Testis (tissue), 3 donors: Measurements from ENCODE around the gene SLC9A1. TPM values are rescaled to one million over a fixed set of nuclear protein-coding genes. Genes with fewer than 3 reads are reported as not detected.

Source experiments
- DNase-seq: peaks from one replicate; pipeline ENCODE4 v3.0.0-alpha.2; 2019
- H3K27ac ChIP-seq, 2 donors: fragments of 200-600 bp; sonication (generic); one replicate each; pipeline ENCODE4 v1.5.1; 2019
- H3K27me3 ChIP-seq: fragments of 200-600 bp; sonication (generic); one replicate; pipeline ENCODE4 v1.5.1; 2019
- H3K36me3 ChIP-seq: fragments of 200-600 bp; sonication (generic); one replicate; pipeline ENCODE4 v1.5.1; 2017; ENCODE audit warnings: low read depth; ENCODE audit errors: missing control alignments
- H3K4me1 ChIP-seq: fragments of 200-600 bp; sonication (generic); one replicate; pipeline ENCODE4 v1.5.1; 2019
- H3K4me3 ChIP-seq, 2 donors: fragments of 200-600 bp; sonication (generic); one replicate each; pipeline ENCODE4 v1.5.1; 2017 to 2019
- H3K9me3 ChIP-seq: fragments of 200-600 bp; sonication (generic); one replicate; pipeline ENCODE4 v1.5.1; 2017
- CTCF ChIP-seq, 3 experiments: fragments of 450-650 bp in 2 of 3; fragments of 200-600 bp in 1 of 3; sonication (generic) in 1 of 3; IDR thresholded peaks; one replicate each; pipeline ENCODE4 v1.5.1; 2016 to 2019; ENCODE audit warnings: antibody characterized with exemption in 3 of 3, mild to moderate bottlenecking in 2 of 3, moderate library complexity in 1 of 3
- POLR2A ChIP-seq: fragments of 450-650 bp; IDR thresholded peaks from one replicate; pipeline ENCODE4 v1.6.1; 2017; ENCODE audit warnings: antibody characterized with exemption, mild to moderate bottlenecking, moderate library complexity
- WGBS, 2 donors: methylation state at CpG; one replicate each; pipeline ENCODE4 v1.1.5; 2018; 5-methylcytosine and 5-hydroxymethylcytosine counted together
- intact Hi-C: fragments of 100-400 bp; cut with DNase I; formaldehyde crosslinking; loops from one replicate; pipeline ENCODE4 v1.15.1; 2023; ENCODE audit warnings: low total_unique reads
- polyA plus RNA-seq: library from polyadenylated mRNA; stranded (reverse); fragments of 350-450 nt; fragmentation: Illumina TruSeq; extraction: RNeasy Lipid Tissue Mini Kit (QIAGEN cat#74804); gene quantifications from one replicate; pipeline ENCODE4 v1.2.3, GENCODE V29; 2014; ENCODE audit warnings: low read depth, low replicate concordance; ENCODE audit not compliant: insufficient read depth
- total RNA-seq, 2 donors: library from RNA; depleted of rRNA; stranded (reverse); fragments of >200 nt; gene quantifications; one replicate each; pipeline ENCODE4 v1.2.3, GENCODE V29; 2016

SLC9A1 gene
- total and polyA plus RNA-seq, 3 donors from 2014 or later, result 16.8 to 33.5 (median 26.4) TPM

DNA sequence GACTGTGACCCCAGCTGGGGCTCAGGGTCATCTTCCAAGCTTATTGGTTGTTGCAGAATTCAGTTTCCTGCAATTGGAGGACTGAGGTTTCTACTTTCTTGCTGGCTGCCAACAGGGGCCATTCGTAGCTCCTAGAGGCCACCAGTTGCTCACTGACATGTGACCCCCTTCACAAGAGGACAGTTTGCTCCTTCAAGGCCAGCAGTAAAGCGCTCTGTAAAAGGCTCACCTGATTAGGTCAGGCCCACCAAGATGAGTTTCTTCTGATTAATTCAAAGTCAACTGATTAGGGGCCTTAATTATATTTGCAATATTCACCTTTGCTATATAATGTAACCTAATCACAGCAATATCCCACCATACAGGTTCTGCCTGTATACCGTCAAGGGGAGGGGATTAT lies 68.9 kb downstream of the SLC9A1 start:
- Histone ChIP-seq H3K4me1 (no peaks in the 10 kb centered on the region), H3K9me3 (no peaks in the 10 kb centered on the region), H3K27ac (no peak overlapping the region), H3K4me3 (no peak overlapping the region), H3K27me3 (no peaks in the 10 kb centered on the region), H3K36me3 (no peaks in the 10 kb centered on the region)
- no peak for DNase-seq
- WGBS, 2 donors, result 76 to 82% methylated on average over 3 of the region's 3 CpGs
- TF ChIP-seq CTCF (IDR thresholded peaks at IDR 0.05) (no peak), POLR2A (no peak)
- intact Hi-C loops, result no loop called here

- WGBS, 2 donors, result 91% methylated on average over 4 of the region's 4 CpGs
- Histone ChIP-seq H3K27me3 (no peaks in the 10 kb centered on the region), H3K4me1 (no peaks in the 10 kb centered on the region), H3K9me3 (no peaks in the 10 kb centered on the region), H3K36me3 (no peaks in the 10 kb centered on the region), H3K27ac (no peak overlapping the region), H3K4me3 (no peak overlapping the region)
- no peak for TF ChIP-seq POLR2A
- TF ChIP-seq CTCF (IDR thresholded peaks at IDR 0.05), result no peak
- intact Hi-C loops, result no loop called here
- DNase-seq, result no peak
Observed at GRCh38 chr1:27084107-27084506, 70.8 kb downstream of the SLC9A1 start.

DNA sequence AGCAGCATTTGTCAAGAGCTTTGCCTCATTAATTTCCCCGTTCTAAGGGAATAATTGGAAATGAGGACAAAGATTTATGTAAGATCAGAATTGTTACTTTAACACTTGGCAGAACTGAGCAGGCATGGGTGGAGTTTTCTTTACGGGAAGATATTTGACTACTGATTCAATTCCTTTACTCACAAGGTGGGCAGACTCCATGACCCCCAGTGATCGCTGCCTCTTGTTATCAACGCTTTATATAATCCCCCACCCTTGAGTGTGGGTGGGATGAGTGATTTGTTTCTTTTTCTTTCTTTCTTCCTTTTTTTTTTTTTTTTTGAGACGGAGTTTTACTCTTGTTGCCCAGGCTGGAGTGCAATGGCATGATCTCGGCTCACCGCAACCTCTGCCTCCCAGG lies 77.0 kb downstream of the SLC9A1 start:
- Histone ChIP-seq H3K9me3 (no peaks in the 10 kb centered on the region), H3K27ac (no peak overlapping the region), H3K4me1 (no peaks in the 10 kb centered on the region), H3K27me3 (no peaks in the 10 kb centered on the region), H3K36me3 (no peaks in the 10 kb centered on the region), H3K4me3 (no peak overlapping the region)
- intact Hi-C loops, result no loop called here
- no peak for DNase-seq
- 47 to 55% methylated on average over 7 of the region's 7 CpGs for WGBS, 2 donors
- TF ChIP-seq CTCF (IDR thresholded peaks at IDR 0.05), result no peak
- TF ChIP-seq POLR2A, result no peak

DNA sequence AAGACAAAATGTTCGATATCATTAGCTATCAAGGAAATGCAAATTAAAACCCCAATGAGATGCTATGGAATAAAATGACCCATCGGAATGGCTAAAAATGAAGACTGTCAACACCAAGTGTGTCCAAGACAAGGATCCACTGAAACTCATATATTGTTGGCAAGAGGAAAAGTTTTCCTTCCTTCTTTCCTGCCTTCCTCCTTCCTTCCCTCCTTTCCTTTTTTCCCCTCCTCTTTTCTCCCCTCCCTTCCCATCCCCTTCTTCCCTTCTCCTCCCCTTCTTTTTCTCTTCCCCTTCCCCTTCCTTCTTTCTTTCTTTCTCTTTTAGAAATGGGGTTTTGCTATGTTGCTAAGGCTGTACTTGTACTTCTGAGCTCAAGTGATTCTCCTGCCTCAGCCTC lies 78.1 kb downstream of the SLC9A1 start:
- no peak for DNase-seq
- intact Hi-C loops, result no loop called here
- no peaks in the 10 kb centered on the region for H3K27me3 ChIP-seq
- no peak overlapping the region for H3K4me3 ChIP-seq
- H3K4me1 ChIP-seq, result no peaks in the 10 kb centered on the region
- H3K36me3 ChIP-seq, result no peaks in the 10 kb centered on the region
- TF ChIP-seq CTCF (IDR thresholded peaks at IDR 0.05) (no peak), POLR2A (no peak)
- no peak overlapping the region for H3K27ac ChIP-seq
- 97 to 98% methylated on average over 2 of the region's 2 CpGs for WGBS, 2 donors
- no peaks in the 10 kb centered on the region for H3K9me3 ChIP-seq

DNA sequence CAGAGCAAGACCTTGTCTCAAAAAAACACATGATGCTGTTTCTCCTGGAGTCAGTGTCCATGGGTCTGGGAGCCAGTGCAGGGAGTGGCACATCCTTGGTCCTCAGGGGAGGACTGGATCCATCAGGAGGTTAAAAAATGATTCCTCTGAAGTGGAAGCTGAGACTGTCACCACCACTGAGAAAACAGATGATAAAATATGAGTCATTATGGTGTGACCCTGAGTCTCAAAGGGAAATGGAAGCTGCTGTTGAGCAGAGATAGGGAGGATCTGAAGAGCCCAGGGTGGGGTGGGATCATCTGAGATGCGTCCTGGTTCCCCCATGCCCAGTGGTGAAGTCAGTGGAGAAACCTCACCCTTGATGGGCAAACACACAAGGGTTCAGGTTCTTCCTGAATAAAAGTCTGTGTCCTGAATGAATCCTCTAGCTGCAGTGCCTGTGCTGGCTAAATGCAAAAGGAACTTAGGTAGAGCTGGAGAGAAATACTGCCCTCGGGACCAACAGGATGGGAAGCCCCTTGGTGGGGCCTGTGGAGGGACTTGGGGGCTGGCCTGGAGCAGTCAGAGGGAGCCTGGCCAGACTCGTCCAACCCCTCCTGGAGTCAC lies 80.6 kb downstream of the SLC9A1 start:
- Histone ChIP-seq H3K27me3 (no peaks in the 10 kb centered on the region), H3K9me3 (no peaks in the 10 kb centered on the region), H3K27ac (no peak overlapping the region), H3K4me1 (peaks cover 9% of the 10 kb centered on the region), H3K4me3 (no peak overlapping the region), H3K36me3 (no peaks in the 10 kb centered on the region)
- TF ChIP-seq POLR2A, result no peak
- no peak for TF ChIP-seq CTCF (IDR thresholded peaks at IDR 0.05)
- DNase-seq, result no peak
- intact Hi-C loops, result no loop called here
- 66 to 82% methylated on average over 3 of the region's 3 CpGs for WGBS, 2 donors
